Measurements from ENCODE around the gene CLCNKB.
"Not testable (repeated sequence)": the region's sequence is repeated elsewhere in the genome, so short reads cannot be mapped to it uniquely, and the experiment has no call there.

The CLCNKB gene

DNA sequence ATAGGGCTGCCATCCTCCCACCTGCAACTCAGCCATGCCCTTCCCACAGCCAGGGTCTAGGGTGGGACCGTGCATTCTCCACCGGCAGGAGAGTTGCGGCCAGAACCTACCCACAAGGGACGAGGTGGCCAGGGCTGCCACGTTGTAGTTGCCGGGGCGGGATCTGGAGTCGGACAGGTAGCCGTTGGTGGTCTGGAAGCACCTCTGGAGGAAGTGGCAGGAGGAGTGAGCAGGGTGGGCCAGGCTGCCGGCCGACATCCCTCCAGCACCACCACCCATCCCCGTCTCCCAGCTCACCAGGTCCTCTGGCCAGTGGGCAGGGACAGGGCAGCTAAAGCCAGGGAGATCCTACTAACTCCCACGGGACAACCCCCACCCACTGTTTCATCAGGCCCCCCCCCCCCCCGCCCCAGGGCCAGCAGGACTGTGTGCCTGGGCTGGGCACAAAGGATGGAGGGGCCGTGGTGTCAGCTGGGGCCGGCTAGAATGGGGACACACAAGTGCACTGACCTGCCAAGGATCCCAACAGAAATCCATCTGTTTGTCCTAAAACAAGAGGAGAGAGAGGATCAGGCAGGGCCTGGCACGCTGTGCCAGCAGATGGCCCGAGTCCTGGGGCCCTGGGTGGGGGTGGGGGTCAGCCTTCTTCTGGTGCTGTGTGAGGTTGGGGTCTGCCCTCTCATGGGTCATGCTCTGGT lies 18.6 kb downstream of the CLCNKB start:
- DNase-seq, result not testable (repeated sequence)

DNA sequence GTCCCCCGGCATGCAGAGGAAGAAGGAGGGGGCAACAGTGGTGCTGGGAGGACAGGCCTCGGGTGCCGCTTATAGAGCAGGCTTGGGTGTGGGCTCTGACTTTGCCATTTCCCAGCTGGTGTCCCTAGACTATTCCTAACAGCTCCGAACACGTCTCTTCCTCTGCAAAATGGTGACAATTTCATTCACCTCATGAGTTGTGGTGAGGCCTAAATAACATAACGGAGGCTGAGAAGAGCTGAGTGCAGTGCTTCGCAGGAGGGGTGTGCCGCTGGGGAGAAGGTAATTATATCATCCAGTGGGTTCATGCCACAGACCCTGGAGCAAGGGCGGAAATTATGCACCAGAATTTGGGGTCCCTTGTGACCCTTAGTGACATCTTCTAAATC lies 19.1 kb downstream of the CLCNKB start:
- DNase-seq, result not testable (repeated sequence)

DNA sequence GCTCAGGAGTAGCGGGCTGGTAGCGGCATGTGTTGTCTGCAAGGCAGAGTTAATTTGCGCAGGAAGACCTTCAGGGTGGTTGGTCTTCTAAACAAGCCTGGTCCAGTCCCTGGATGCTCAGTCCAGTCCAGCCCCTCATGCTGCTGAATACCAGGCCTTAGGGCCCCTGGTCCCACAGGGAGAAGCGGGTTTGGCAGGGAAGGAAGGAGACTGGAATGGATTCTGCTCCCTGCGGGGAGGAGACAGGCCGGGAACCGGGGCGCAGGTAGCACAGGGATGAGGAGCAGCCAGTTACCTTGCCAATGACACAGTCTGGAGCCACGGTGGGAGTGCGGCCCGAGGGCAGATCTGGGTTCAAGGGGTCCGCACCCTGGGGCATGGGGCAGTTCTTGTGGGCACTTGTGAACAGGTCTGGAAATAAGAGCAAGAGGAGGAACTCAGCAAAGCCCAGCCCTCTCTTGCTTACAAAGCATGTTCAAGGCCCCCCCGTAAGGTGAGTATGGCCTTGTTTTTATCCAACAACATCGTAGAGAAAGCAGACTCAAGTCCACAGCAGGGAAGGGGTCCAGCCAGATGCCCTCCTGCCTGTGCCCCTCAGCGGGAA lies 19.7 kb downstream of the CLCNKB start:
- DNase-seq, result no peak

DNA sequence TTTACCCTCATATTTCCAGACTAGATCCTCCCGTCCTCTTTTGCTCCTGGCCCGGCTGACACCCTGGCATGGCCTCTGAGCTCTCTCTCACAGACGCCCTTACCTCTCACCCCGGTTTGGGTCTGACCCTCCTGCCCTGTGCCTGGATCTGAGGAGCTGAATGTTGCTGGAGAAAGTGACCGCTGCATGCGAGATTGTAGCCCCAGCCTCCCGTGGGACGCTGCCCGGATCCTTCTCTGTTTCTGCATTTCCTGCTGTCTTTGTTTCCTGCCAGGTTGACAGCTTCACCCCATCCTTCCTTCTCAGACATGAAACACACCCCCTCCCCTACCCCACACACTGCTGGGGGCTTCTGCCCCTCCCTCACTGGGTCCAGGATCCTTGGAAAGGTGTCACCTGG lies 20.3 kb downstream of the CLCNKB start:
- DNase-seq, result no peak

DNA sequence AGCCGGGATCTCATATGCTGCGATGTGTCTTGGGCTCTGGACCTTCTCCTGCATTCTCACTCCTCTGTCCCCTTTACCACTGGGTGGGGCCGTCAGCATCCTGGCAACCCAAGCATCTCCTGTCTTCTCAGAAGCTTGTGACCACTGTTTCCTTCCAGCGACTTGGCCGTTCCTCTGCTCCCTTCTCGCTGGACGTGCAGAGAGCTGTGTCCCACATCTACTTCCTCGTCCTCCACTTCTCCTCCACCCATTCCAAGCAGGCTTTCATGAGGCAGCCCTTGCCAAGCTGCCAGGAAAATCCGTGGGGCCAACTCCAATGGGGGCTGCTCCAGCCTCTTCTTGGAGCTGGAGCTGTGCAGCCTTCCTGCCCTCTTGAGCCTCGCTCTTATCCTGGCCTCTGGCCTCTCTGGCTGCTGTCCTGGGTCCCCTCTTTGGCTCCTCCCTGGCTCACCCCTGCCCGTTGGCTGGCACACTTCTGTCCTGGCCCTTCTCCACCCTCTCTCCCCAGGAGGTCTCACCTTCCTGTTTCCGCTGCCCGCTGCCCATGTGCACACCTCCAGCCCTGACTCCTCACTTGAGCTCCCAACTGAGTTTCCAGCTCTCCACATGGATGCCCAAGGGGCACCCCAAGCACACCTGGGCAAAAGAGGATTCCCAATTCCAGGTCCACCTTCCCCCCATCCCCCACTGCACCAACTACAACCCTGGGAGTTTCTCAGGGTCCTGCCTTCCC lies 21.1 kb downstream of the CLCNKB start:
- peak in 1 of 4 experiments; percentile 11 for DNase-seq

DNA sequence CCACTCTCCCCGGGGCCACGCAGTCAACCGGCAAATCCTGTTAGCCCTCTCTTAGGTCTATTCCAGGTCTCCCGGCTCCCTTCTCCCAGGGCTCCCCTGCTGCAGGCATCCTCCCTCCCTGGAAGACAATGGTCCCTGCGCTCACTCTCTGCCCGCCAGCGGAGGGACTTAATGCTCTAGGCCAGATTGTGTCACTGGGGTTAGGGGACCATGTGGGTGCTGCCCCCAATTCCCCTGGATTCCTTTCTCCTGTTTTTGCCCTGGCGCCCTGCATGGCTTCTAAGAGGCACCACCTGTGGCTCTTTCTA lies 21.6 kb downstream of the CLCNKB start:
- DNase-seq, result no peak

DNA sequence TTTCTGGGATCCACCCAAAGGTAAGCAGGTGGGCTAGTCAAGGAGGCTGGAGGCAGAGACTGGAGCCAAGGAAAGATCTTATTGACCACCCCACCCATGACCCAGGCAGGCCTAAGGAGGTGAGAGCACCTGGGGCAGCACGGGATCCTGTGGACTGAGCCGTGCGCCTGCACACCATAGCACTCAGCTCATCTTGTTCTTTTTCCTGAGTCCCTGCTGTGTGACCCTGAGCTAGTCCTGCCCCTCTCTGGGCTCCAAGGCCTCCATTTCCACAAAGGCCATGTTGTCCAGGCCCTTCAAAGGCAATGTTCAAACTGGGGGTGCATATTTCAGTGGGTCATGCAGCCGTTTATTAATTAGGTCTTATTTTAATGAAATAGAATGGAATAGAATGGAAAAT lies 22.7 kb downstream of the CLCNKB start:
- no peak for DNase-seq

DNA sequence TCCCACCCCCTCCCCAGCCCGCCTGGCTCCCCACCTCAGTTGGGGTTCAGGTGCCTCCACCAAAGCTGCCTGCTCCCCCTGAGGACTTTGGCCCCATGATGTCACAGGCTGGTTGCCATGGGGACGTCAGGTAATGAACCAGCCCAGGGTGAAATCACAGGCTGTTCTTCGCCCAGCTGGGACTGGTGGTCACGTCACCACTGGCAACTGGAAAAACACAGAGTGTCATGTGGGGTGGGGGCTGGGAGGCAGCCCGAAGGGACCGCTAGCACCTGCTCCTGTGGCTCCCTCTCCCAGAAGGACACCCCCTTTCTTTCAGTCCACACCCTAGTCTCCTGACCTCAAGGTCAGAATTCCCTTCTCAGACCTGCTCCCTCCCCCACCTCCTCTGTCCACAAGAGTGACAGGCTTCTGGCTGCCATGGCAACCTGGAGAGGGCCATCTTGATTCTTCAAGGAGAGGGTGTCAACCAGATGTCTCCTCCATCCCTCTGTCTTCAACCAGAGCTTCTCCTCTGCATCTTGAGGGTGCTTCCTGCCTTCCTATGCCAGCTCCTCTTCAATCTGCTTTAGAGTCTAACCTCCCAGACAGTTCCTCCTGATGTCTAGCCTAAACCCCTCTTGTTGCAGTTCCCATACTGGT lies 23.7 kb downstream of the CLCNKB start:
- no peak for DNase-seq

DNA sequence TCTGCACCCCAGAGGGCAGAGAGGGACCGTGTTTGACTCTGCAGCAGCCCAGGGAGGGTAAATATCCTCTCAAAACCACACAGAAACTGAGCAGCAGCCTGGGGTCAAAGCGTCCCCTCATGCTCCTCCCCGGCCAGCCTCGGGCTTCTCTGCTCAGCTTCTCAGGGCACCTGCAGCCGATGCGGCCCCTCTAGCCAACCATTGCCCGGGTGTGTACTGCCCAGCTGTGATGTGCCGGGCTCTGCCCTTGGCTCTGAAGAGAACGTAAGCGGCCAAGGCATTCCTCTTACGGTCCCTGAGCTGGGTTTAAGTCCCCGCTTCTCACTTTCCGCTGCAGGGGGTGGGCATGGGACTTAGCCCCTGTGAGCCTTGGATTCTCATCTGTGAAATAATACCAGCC lies 24.4 kb downstream of the CLCNKB start:
- no peak for DNase-seq

DNA sequence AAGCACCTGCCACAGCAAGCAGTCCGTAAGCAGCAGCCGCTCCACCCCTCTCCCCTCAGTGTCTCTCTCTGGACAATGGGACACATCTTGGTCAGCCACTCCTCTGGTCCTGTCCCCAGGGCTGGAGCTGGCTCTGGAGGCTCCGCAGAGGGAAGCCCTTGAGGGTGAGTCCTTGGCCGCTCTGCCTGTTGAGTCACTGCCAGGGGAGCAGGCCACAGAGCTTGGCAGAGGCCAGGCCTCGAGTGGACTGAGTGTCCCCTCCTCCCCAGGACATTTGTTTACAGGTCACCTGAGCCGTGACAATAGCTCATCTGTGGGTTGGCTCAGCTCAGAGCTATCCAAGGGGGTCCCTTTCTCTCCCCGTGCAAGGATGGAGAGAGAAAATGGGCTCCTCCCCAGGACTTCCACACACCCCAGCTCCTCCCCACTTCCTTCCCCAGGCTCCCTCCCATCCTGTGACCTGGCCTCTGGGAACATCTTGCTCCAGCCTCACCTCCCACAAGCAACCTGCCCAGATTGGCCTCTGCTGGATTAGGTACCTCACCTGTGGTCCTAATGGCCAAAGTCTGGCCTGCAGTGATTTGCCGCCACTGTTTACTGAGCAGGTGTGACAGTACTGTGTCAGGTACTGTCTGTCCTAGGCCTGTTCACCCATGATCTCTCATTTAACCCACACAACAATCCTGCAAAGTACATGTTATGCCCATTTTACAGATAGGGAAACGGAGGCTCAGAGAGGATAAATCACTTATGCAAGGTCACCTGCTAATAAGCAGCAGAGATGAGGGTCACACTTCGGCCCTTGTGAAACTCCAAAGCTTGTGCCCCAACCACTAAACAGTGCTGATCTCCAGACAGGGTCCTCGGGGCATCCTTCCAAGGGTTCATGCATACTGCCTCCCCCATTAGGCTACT lies 25.0 kb downstream of the CLCNKB start:
- no peak for DNase-seq

DNA sequence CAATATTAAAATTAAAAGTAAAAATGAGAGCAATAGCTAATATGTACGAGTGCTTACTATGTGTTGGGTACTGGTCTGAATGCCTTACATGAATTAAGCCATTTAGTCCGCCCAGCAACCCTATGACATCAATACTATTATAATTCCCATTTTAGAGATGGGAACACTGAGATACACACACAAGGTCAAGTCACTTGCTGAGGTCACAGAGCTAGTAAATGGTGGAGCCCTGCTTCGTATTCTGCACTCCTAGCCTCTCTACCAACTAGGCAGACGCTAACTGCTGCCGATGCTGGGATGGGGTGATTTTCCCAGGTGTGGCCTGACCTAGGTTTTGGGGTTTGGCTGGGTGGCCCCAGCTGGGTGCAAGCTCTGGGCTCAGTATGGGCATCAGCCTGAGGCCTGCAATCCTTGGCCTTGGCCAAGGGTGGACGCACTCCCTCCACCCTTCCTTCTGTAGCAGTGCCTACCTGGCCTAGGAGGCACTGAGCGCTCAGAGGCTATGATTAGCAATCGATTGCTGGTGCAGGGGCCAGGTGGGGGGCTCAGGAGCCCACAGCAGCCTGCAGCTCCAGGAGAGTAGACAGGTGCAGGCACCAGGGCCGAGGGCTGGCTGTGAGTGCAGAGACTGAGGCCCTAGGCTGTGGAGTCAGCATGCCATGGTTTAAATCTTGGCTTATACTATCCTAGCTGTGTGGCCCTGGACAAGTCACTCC lies 27.2 kb downstream of the CLCNKB start:
- DNase-seq, result no peak

DNA sequence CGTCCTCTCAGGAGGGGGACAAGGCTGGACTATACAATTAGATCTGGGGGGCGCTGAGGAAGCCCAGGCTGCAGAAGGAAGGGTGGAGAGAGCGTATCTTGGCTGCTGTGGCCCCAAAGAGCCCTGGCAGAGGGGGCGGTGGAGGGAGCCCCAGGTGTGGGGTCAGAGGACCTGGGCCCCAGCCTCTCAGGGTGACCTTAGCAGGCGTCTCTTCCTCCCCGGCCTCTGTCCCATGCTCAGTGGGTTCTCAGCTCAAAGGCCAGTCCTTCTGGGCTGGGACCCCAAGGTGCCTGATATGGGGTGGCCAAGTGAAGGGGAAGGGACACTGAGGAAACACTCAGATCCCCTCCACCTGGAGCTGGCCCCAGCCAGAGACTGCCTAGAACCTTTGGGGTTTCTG lies 28.0 kb downstream of the CLCNKB start:
- DNase-seq, result no peak

DNA sequence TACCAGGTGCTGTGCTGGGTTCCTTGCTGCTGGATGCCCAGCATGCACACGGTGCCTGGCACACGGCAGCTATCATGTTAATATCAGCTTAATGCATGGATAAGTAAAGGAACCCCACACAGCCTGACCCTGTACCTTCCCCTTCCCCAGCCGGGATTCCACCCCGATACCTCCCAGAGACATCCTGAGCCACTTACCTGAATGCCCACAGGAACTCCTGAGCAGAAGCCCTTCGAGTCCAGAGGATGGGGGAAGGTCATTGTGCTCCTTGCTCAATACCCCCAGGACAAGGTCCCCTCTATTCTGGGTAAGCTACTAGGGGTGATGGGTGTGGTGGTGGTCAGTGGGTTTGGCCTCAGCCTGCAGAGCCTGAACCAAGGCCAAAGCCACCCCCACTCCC lies 28.5 kb downstream of the CLCNKB start:
- no peak for DNase-seq

DNA sequence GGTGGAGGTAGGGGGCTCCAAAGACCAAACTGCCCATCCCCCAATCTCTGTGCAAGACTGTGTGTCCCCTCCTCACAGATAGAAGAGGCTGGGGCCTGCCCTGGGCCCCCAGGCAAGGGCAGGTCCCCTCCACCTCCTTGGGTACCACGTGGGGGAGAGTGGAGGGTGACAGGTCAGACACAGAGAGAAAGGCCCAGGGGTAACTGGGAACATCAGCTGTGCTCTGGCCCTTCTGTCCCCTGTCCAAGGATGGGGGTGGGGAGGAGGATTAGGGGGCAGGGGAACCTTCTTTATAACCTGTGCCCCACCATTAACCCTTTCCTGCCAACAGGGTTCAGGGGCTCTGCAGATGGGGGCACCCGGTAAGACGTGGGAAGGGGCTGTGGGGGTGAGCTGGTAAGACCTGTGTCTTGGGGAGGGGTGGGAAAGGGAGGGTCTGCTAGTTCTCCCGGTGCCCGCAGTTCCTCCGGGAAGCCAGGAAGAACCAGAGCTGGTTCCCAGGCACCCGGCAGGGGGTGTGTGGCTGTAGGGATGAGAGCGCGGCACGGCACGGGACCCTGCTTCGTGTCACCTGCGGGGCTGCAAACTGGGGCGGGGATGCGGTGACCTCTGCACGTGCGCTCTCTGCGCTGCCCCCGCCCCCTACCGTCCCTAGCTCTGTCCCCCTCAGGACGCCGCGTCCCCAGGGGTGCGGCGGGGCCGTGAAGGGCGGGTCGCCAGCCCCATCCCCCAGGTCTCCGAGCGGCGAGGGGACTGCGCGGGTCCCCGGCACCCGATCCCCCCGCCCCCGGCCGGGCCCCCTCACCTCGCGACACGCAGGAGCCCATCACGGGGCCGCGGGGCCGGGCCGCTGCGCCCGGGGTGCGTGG lies 29.3 kb downstream of the CLCNKB start:
- DNase-seq, result no peak

DNA sequence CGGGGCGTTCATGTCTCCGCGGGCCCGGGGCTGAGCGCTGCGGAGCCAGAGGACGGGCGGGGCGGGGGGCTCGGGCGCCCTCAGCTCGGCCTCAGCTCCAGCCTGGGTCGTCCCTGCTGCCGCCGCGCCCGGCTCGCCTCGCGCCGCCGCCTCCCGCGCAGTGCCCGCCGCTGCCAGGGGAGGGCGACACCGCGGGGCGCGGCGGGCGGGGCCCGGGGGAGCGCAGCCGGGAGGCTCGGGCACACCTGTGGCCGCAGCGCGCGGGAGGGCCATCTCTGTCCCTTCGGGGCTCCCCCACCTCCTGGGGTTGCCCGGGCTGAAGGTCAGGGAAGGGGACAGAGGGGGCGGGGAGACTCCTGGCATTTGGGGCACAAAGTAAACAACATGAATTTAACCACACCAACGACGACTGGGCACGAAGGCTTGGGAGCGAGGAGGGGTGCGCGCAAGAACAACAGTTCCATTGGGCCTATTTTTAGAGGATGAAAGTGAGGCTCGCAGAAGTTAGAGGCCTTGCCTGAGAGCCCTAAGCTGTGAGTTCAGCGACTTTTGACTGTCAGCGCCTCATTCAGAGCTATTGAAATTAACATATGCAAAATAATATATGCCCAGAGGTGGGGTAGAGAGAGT lies 30.0 kb downstream of the CLCNKB start, which contains the start of gene FAM131C:
TSS of gene FAM131C (minus strand) at position 162 of the 630 bp plus-strand sequence. CDS start 209 bp downstream, outside the sequence.
- DNase-seq, result peak; percentile 22 to 65 (median 37)

DNA sequence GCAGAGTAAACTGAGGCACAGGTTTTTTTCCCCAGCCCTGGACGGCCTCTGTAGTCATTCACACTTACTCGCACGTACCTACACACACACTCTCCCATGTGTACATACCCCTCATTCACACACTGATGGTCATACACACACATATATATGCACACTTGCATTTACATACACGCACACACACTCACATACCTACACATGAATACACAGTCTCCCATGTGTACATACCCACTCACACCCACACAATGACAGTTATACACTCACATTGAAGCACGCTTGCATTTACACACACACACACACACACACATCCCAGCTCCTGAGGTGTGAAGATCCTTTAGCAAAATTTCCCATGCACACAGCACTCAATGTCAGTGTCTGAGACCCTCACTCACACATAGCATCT lies 30.6 kb downstream of the CLCNKB start:
- no peak for DNase-seq

DNA sequence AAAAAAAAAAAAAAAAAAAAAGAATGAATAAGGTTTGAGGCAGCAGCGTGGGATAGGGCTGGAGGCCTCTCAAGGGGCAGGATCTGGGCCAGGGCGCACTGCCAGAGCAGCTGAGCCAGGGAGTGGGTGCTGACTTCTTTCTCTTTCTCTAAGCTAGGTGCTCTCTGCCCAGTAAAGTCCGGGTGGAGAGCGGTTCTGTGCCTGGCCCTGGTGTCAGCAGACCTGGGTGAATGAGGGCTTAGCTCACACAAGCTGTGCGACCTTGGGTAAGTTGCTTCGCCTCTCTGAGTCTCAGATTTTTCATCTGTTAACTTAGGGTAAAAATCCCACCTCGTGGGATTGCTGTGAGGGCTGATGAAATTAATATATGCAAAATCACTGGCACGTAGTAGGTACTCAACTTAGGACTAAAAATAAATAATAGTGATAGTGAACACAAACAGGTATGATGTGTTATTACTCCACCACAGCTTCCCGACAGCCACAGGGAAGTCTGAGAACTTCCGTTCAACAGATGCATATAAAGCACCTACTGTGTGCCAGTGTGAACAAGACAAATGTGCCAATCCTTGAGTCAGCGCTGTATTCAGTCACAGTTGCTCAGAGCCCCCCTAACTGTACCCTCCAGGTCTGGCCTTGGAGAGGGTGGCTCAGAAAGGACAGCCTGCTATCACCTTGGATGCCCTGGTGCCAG lies 31.9 kb downstream of the CLCNKB start:
- DNase-seq, result no peak

DNA sequence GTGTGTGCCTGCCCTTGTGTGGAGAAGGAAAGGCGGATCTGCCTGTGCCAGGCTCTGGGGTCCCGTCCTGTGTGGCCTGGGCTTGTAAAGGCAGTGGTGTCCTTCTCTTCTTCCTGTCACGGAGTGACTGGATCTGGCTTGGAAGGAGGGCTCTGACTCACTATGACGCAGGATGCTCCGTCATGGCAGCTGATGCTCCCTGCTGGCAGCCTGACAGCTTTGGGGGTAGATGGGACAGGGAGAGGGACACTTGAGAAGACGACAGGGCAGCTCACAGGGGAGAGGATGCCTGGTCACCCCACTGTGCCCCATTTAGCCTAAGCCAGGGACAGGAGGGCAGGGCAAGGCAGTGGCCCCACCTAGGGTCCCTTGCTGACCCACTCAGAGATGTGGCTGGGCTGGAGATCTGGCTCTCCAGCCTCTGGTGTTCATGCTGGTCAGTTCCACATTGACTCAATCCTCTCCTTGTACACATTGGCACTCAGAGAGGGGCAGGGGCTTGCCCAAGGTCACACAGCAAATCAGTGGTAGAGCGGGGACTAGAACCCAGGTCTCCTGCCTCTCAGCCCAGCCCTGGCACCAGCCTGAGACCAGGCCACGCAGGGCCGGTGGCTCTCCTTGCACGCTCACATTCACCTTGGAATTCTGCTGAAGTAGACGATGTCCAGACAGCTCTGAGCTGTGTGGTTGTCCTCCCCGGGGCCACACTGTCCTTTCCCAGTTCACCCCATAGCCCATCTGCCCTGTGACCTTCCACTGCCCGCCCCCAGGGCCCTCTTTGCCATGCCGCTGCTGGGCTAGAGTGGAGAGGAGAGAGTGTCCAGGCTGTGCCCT lies 32.7 kb downstream of the CLCNKB start:
- DNase-seq, result no peak

DNA sequence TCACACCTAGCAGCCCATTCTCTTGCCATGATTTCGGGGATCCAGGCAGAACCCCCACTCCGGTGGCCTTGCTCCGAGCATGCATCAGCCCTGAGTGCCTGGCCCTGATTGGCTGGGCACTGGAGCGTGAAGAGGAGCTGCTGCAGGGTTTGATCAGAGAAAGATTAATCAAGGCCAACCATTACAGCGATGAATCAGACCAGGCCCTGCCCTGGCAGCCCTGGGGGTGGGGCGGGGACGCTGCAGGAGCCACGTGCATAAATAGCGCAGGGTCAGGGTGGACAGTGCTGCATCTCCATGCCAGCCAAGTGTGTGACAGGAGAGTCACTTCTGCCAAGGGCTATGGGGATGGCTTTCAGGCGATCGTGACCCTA lies 33.3 kb downstream of the CLCNKB start:
- no peak for DNase-seq
